ENCODE measurements around the gene RAPH1. TPM values are rescaled to one million over a fixed set of nuclear protein-coding genes. Genes with fewer than 3 reads are reported as not detected.

The RAPH1 gene
- total RNA-seq, 1 experiment from 2014 or later: 15.4 TPM

GRCh38 chr2:203453858-203454451 is 81.1 kb downstream of the RAPH1 start:
- Histone ChIP-seq H3K4me3 (no peak overlapping the region), H3K27ac (no peak overlapping the region), H3K27me3 (replicated peaks) (no peaks in the 10 kb centered on the region), H3K4me1 (replicated peaks) (peaks cover 23% of the 10 kb centered on the region), H3K36me3 (peaks cover 65% of the 10 kb centered on the region), H3K9me3 (replicated peaks) (no peaks in the 10 kb centered on the region)
- DNase-seq (ENCODE audit: low read depth in 1 of 2, low spot score in 2 of 2): peak in 1 of 2 experiments; percentile 42

GRCh38 chr2:203451689-203452088 is 83.4 kb downstream of the RAPH1 start:
- H3K36me3 ChIP-seq: peaks cover 73% of the 10 kb centered on the region
- H3K4me1 ChIP-seq (replicated peaks): peaks cover 23% of the 10 kb centered on the region
- DNase-seq (ENCODE audit: low read depth in 1 of 2, low spot score in 2 of 2): no peak
- H3K27me3 ChIP-seq (replicated peaks): no peaks in the 10 kb centered on the region
- no peak overlapping the region for H3K27ac ChIP-seq
- no peak overlapping the region for H3K4me3 ChIP-seq
- no peaks in the 10 kb centered on the region for H3K9me3 ChIP-seq (replicated peaks)

- H3K27me3 ChIP-seq (replicated peaks): no peaks in the 10 kb centered on the region
- no peak for DNase-seq (ENCODE audit: low read depth in 1 of 2, low spot score in 2 of 2)
Observed at GRCh38 chr2:203451011-203451410, 84.1 kb downstream of the RAPH1 start.

GRCh38 chr2:203450561-203450960 is 84.5 kb downstream of the RAPH1 start:
- Histone ChIP-seq H3K27ac (no peak overlapping the region), H3K4me3 (no peak overlapping the region), H3K36me3 (peaks cover 81% of the 10 kb centered on the region), H3K9me3 (replicated peaks) (no peaks in the 10 kb centered on the region), H3K4me1 (replicated peaks) (peaks cover 33% of the 10 kb centered on the region), H3K27me3 (replicated peaks) (no peaks in the 10 kb centered on the region)
- no peak for DNase-seq (ENCODE audit: low read depth in 1 of 2, low spot score in 2 of 2)

More at GRCh38 chr2:203451011-203451410, 84.1 kb downstream of the RAPH1 start:
- peaks cover 28% of the 10 kb centered on the region for H3K4me1 ChIP-seq (replicated peaks)
- peaks cover 76% of the 10 kb centered on the region for H3K36me3 ChIP-seq
- H3K4me3 ChIP-seq: no peak overlapping the region
- no peaks in the 10 kb centered on the region for H3K9me3 ChIP-seq (replicated peaks)
- no peak overlapping the region for H3K27ac ChIP-seq

- Histone ChIP-seq H3K27me3 (replicated peaks) (no peaks in the 10 kb centered on the region), H3K27ac (no peak overlapping the region), H3K36me3 (peaks cover 81% of the 10 kb centered on the region)
Observed at GRCh38 chr2:203446780-203447179, 88.3 kb downstream of the RAPH1 start.

GRCh38 chr2:203446071-203446481 is 89.0 kb downstream of the RAPH1 start:
- Histone ChIP-seq H3K4me3 (no peak overlapping the region), H3K27ac (peak overlapping the region; percentile 39), H3K36me3 (peaks cover 78% of the 10 kb centered on the region), H3K9me3 (replicated peaks) (no peaks in the 10 kb centered on the region), H3K4me1 (replicated peaks) (peaks cover 20% of the 10 kb centered on the region), H3K27me3 (replicated peaks) (no peaks in the 10 kb centered on the region)
- DNase-seq (ENCODE audit: low read depth in 1 of 2, low spot score in 2 of 2): peak in 1 of 2 experiments; percentile 40

More at GRCh38 chr2:203446780-203447179, 88.3 kb downstream of the RAPH1 start:
- H3K4me3 ChIP-seq: no peak overlapping the region
- DNase-seq (ENCODE audit: low read depth in 1 of 2, low spot score in 2 of 2): no peak
- no peaks in the 10 kb centered on the region for H3K9me3 ChIP-seq (replicated peaks)
- peaks cover 27% of the 10 kb centered on the region for H3K4me1 ChIP-seq (replicated peaks)

- DNase-seq (ENCODE audit: low read depth in 1 of 2, low spot score in 2 of 2): no peak
- no peaks in the 10 kb centered on the region for H3K27me3 ChIP-seq (replicated peaks)
- H3K27ac ChIP-seq: no peak overlapping the region
- H3K9me3 ChIP-seq (replicated peaks): no peaks in the 10 kb centered on the region
- H3K36me3 ChIP-seq: peaks cover 77% of the 10 kb centered on the region
- peaks cover 13% of the 10 kb centered on the region for H3K4me1 ChIP-seq (replicated peaks)
- no peak overlapping the region for H3K4me3 ChIP-seq
Observed at GRCh38 chr2:203444738-203445137, 90.4 kb downstream of the RAPH1 start.

- DNase-seq (ENCODE audit: low read depth in 1 of 2, low spot score in 2 of 2): no peak
- Histone ChIP-seq H3K9me3 (replicated peaks) (no peaks in the 10 kb centered on the region), H3K27me3 (replicated peaks) (no peaks in the 10 kb centered on the region), H3K36me3 (peaks cover 81% of the 10 kb centered on the region), H3K4me1 (replicated peaks) (peaks cover 13% of the 10 kb centered on the region), H3K27ac (no peak overlapping the region), H3K4me3 (no peak overlapping the region)
Observed at GRCh38 chr2:203442463-203442862, 92.6 kb downstream of the RAPH1 start.

- peaks cover 13% of the 10 kb centered on the region for H3K4me1 ChIP-seq (replicated peaks)
- DNase-seq (ENCODE audit: low read depth in 1 of 2, low spot score in 2 of 2): no peak
- no peak overlapping the region for H3K27ac ChIP-seq
- peaks cover 81% of the 10 kb centered on the region for H3K36me3 ChIP-seq
- no peaks in the 10 kb centered on the region for H3K27me3 ChIP-seq (replicated peaks)
- H3K9me3 ChIP-seq (replicated peaks): no peaks in the 10 kb centered on the region
- no peak overlapping the region for H3K4me3 ChIP-seq
Observed at GRCh38 chr2:203441463-203441862, 93.6 kb downstream of the RAPH1 start.

GRCh38 chr2:203440671-203441070 is 94.4 kb downstream of the RAPH1 start:
- Histone ChIP-seq H3K27me3 (replicated peaks) (no peaks in the 10 kb centered on the region), H3K4me1 (replicated peaks) (peaks cover 5% of the 10 kb centered on the region), H3K4me3 (no peak overlapping the region), H3K27ac (no peak overlapping the region), H3K9me3 (replicated peaks) (no peaks in the 10 kb centered on the region), H3K36me3 (peaks cover 73% of the 10 kb centered on the region)
- DNase-seq (ENCODE audit: low read depth in 1 of 2, low spot score in 2 of 2): no peak

- Histone ChIP-seq H3K27ac (no peak overlapping the region), H3K36me3 (peaks cover 64% of the 10 kb centered on the region), H3K27me3 (replicated peaks) (no peaks in the 10 kb centered on the region), H3K9me3 (replicated peaks) (no peaks in the 10 kb centered on the region), H3K4me1 (replicated peaks) (no peaks in the 10 kb centered on the region), H3K4me3 (no peak overlapping the region)
- DNase-seq (ENCODE audit: low read depth in 1 of 2, low spot score in 2 of 2): no peak
Observed at GRCh38 chr2:203438528-203438927, 96.6 kb downstream of the RAPH1 start.

- H3K27me3 ChIP-seq (replicated peaks): no peaks in the 10 kb centered on the region
- H3K36me3 ChIP-seq: peaks cover 60% of the 10 kb centered on the region
- H3K4me1 ChIP-seq (replicated peaks): no peaks in the 10 kb centered on the region
- no peak overlapping the region for H3K27ac ChIP-seq
- no peaks in the 10 kb centered on the region for H3K9me3 ChIP-seq (replicated peaks)
- H3K4me3 ChIP-seq: no peak overlapping the region
- DNase-seq (ENCODE audit: low read depth in 1 of 2, low spot score in 2 of 2): no peak
Observed at GRCh38 chr2:203437511-203437910, 97.6 kb downstream of the RAPH1 start.

GRCh38 chr2:203436496-203436895 is 98.6 kb downstream of the RAPH1 start:
- no peak for DNase-seq (ENCODE audit: low read depth in 1 of 2, low spot score in 2 of 2)
- H3K36me3 ChIP-seq: peaks cover 52% of the 10 kb centered on the region

GRCh38 chr2:203432811-203433210 is 102.3 kb downstream of the RAPH1 start:
- H3K27ac ChIP-seq: no peak overlapping the region
- H3K27me3 ChIP-seq (replicated peaks): no peaks in the 10 kb centered on the region
- no peak for DNase-seq (ENCODE audit: low read depth in 1 of 2, low spot score in 2 of 2)
- H3K36me3 ChIP-seq: peaks cover 41% of the 10 kb centered on the region
- no peak overlapping the region for H3K4me3 ChIP-seq
- H3K4me1 ChIP-seq (replicated peaks): no peaks in the 10 kb centered on the region
- no peaks in the 10 kb centered on the region for H3K9me3 ChIP-seq (replicated peaks)

More at GRCh38 chr2:203436496-203436895, 98.6 kb downstream of the RAPH1 start:
- Histone ChIP-seq H3K9me3 (replicated peaks) (no peaks in the 10 kb centered on the region), H3K27ac (no peak overlapping the region), H3K4me1 (replicated peaks) (no peaks in the 10 kb centered on the region), H3K27me3 (replicated peaks) (no peaks in the 10 kb centered on the region), H3K4me3 (no peak overlapping the region)
